NCI-H1092 treated with DMSO at 0.1 percent for 48 hours (cell line): Measurements from ENCODE around the gene COL21A1.
"Not testable (repeated sequence)": the region's sequence is repeated elsewhere in the genome, so short reads cannot be mapped to it uniquely, and the experiment has no call there.

ENCODE experiments used
- DNase-seq: peaks from one replicate; lab custom pipeline; 2025; lab: John Stamatoyannopoulos, UW

The COL21A1 gene

GRCh38 chr6:56047931-56048540, 199.3 kb downstream of the COL21A1 start:
- no peak for DNase-seq

DNA sequence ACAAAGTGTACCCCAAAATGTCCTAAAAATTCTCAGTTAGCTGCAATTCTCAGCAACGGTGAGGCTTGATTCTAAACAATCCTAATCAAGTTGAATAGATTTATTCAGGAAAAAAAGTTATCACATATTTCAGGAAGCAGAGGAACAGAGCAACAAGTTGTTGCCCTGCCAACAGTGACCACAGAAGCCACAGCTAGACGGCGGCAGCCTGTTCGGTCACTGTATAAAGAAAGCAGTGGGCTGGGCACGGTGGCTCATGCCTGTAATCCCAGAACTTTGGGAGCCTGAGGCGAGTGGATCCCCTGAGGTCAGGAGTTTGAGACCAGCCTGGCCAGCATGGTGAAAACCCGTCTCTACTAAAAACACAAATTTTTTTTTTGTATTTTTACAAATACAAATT, 200.8 kb downstream of the COL21A1 start:
- no peak for DNase-seq

GRCh38 chr6:56043761-56044160, 203.6 kb downstream of the COL21A1 start:
- no peak for DNase-seq

GRCh38 chr6:56043076-56043475, 204.3 kb downstream of the COL21A1 start:
- DNase-seq, result no peak

- no peak for DNase-seq
These were observed 205.8 kb downstream of the COL21A1 start for GRCh38 chr6:56041591-56041990.

DNA sequence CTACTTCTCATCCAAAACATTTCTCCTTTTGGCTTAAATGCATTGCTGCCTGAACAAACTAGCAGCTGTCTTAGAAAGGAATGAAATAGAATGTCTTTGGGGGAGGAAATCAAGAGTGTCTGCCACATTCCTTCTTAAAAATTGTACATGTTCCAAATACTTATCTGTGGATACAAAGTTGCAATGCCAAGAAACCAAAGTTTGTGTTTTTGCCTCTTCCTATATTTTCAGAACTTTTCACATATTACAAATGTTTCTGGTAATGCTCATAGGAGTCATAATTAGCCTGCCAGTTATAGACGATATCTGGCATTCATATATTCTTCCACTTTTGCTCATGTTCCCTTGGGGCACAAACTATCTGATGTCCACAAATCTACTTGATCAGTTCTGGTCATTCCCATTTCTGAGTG, 206.5 kb downstream of the COL21A1 start:
- DNase-seq, result no peak

GRCh38 chr6:56040223-56040622, 207.2 kb downstream of the COL21A1 start:
- no peak for DNase-seq

- DNase-seq, result no peak
These were observed 208.6 kb downstream of the COL21A1 start for GRCh38 chr6:56038764-56039163.

GRCh38 chr6:56037601-56038000, 209.8 kb downstream of the COL21A1 start:
- no peak for DNase-seq

- DNase-seq, result no peak
These were observed 210.3 kb downstream of the COL21A1 start for GRCh38 chr6:56036916-56037600.

GRCh38 chr6:56033401-56033800, 214.0 kb downstream of the COL21A1 start:
- no peak for DNase-seq

DNA sequence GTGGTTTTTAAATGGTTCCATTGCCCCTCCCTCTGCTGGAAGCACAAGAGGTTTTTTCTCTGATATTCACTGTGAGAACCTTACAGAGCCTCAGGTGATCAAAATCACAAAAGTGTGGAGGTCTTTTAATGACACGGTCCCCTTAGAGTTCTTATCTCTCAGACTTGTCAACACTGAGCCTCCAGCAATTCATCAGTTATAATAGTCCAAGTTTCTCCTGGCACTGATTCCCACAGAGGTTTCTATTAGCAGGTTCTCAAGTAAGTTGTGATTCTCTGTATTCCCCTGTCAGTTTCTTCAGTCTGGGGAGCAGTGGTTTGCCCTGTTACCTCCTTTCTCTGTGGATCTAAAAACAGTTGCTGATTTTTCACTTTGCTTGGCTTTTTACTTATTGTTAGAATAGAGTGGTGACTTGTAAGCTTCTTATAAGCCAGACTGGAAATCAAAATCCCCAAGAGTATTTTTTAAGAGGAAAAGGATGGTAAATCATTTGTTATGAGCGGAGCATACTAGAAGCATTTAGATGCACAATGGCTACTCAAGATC, 214.6 kb downstream of the COL21A1 start:
- DNase-seq, result no peak

GRCh38 chr6:56027865-56028264, 219.5 kb downstream of the COL21A1 start:
- no peak for DNase-seq

DNA sequence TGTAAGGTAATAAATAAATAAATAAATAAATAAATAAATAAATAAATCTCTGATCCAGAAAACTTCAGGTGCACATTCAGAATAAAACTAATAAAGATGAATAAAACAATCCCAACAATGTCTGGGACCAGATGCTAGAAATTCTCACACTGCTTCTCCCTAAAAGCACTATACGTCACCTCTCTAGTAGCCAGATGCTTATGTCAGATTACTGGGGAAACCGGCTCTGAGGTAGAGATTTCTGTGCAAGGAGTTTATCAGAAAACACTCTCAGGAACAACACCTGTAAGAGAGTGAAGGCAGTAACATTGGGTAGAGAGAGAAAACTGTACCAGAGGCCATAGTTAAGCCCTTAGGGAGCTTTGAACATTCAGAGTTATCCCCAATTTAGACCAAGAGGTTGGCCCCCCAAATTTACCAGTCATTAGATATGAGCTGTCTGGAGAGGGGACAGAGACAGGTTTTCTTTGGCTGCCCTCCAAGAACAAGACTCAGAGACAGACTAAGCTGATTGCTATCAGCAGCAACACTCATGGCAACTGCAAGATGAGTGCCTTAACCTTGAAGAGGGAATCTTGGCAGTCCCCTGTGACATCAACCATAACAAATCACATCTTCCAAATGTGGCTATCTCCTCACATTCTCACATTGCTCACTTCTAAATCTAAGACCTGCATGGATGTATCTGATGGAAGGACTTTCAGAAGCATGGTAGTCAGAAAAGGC, 220.8 kb downstream of the COL21A1 start:
- no peak for DNase-seq

DNA sequence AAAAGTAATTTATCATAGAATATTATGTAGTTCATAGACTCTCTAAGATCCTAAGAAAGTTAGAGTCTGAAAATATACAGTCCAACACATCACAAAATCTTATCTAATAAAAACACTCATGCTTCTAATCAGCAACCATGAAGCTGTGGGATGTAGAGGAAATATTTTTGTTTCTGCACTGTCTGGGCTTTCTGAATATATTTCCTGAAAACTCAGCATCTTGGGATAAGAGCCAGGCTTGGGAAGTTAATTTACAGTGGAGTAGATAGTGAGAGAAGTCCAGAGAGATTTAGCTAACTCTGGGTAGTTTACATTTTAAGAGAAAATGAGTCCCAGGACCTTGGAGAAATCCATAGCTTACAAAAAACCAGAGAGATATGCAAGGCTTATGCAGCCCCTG, 221.6 kb downstream of the COL21A1 start:
- DNase-seq, result no peak

DNA sequence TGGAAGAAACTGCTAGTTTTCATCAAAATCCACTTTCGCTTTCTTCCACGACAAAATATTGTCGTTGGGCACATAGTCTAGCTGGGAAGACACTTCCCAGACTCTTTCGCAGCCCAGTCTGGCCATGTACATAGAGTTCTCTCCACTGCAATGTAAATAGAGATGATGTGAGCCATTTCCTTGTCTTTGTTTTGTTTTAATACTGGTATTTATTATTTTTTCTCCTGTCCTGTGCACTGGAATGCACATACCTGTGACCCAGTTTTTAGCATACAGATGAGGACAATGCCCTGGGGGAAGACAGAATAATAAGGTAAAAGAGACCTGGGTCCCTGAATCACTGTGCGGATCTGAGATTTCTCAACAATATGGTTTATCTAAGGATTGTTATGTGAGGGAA, 222.4 kb downstream of the COL21A1 start:
- no peak for DNase-seq

DNA sequence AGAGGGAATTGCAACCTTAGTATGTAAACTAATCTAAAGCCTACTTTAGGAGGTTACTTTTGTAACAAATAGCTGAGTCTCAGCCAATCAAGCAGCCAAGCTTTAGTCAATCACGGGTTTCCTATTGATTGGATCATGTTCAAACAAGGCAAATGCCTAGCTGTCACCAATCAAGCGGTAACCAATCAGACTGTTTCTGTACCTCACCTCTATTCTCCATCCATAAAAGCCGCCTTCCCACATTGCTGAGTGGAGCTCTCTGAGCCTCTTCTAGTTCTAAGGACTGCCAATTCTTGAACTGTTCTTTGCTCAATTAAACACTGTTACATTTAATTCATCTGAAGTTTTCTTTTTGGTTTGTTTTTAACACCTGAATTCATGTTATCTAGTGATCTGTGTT, 223.6 kb downstream of the COL21A1 start:
- DNase-seq, result no peak

GRCh38 chr6:56022678-56023077, 224.7 kb downstream of the COL21A1 start:
- no peak for DNase-seq

DNA sequence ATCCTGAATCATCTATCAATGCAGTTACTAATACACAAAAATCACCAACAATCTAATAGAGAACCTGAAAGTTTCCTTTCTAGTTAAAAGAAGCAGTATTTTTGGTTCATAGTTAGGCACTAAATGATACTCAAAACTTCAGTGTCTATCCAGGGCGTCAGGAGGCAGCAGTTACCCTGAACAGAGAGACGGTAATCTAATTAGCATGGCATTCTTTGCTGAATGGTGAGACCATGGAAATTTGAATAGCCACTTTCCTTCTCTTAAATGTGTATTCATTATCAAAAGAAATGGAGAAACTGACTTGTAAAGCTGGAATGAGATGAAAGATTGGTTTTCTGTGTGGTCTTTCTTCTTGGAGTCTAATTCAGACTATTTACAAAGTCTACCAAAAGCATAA, 225.4 kb downstream of the COL21A1 start:
- DNase-seq, result no peak

GRCh38 chr6:56019973-56020372, 227.4 kb downstream of the COL21A1 start:
- DNase-seq, result no peak

GRCh38 chr6:56017198-56017597, 230.2 kb downstream of the COL21A1 start:
- DNase-seq, result no peak

GRCh38 chr6:56014039-56014438, 233.3 kb downstream of the COL21A1 start:
- DNase-seq, result not testable (repeated sequence)

DNA sequence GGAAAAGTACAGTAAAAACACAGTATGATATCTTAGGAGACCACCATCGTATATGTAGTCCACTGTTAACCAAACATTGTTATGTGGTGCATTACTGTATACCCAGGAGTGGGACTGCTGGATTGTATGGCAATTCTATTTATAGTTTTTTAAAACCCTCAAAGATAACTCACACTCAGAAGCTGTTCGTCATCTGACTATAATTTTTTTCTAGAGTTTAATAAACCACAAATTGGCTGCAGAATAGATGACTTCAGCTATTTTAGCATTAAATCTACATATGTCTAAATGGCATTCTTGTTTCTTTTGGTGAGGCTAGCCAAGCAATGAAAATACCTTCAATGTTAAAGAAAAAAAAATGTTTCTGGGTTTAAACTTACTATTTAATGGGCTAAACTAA, 237.7 kb downstream of the COL21A1 start:
- DNase-seq, result no peak
